Inflammatory macrophage (primary cell): ENCODE measurements around the gene GCG.

ENCODE experiments used
- DNase-seq, 2 donors: peaks; one replicate each; pipeline ENCODE4 v3.0.0-alpha.2; 2020 to 2022

Gene GCG

GRCh38 chr2:162099836-162100235 is 52.2 kb downstream of the GCG start:
- DNase-seq: no peak
